Omental fat pad (tissue), 4 donors: ENCODE results near the gene C17orf67. TPM values are rescaled to one million over a fixed set of nuclear protein-coding genes. Genes with fewer than 3 reads are reported as not detected.

Experiments
- ATAC-seq: fragments of 150-250 bp; one replicate; pipeline ENCODE4 v1.9.1; 2016; ENCODE audit warnings: mild to moderate bottlenecking, moderate library complexity; ENCODE audit not compliant: low FRiP score
- DNase-seq: peaks from one replicate; pipeline ENCODE4 v3.0.0-alpha.2; 2019; ENCODE audit warnings: low spot score
- total RNA-seq, 4 donors: library from RNA; depleted of rRNA; stranded (reverse); fragments of >200 nt; gene quantifications; one replicate each; pipeline ENCODE4 v1.1.0, GENCODE V29; 2016
- TF ChIP-seq, protein P1 (sequence below), 3 donors: fragments of 450-650 bp; IDR thresholded peaks; one replicate each; pipeline ENCODE4 v1.5.1; 2016 to 2017; ENCODE audit warnings: antibody characterized with exemption in 3 of 3, mild to moderate bottlenecking in 3 of 3, moderate library complexity in 2 of 3

The C17orf67 gene
- total RNA-seq, 4 donors from 2014 or later = 0.44 to 5.4 (median 1.3) TPM

DNA sequence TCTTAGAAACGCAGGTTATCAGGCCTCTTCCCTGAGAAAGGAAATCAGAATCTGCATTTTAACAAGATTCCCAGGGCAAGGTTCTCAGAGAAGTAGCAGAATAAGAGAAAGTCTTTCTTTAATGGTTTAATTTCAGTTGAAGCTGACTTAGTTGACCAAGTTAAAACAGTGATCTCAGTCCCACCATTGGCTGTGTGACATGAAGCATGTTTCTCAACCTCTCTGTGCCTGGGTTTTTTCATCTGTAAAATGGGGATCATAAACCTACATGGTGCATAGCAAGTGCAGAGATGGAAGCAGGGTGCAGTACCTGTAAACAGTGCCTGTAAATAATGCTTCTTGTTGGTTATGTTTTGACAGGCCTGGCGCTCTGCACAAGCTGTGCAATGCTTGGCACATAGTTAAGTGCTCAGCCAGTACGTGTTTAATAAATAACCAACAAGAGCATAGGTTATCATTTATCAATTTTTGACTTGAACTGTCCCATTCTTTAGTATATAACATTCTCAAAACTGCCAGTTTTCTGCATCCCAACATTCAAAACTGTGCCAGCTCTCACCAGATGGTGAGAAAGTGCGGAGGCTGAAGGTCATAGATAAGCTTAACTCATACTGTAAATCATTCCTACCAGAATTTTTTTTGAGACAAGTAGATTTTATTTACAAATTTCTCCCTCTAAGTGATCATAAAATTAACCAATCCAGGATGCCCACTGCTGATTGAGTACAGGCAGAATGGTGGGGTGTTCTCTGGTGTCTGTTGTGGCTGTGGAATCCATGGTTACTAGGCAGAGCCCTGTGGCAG lies 6.9 kb downstream of the C17orf67 start:
- ATAC-seq = no peak
- TF ChIP-seq, protein P1, sequence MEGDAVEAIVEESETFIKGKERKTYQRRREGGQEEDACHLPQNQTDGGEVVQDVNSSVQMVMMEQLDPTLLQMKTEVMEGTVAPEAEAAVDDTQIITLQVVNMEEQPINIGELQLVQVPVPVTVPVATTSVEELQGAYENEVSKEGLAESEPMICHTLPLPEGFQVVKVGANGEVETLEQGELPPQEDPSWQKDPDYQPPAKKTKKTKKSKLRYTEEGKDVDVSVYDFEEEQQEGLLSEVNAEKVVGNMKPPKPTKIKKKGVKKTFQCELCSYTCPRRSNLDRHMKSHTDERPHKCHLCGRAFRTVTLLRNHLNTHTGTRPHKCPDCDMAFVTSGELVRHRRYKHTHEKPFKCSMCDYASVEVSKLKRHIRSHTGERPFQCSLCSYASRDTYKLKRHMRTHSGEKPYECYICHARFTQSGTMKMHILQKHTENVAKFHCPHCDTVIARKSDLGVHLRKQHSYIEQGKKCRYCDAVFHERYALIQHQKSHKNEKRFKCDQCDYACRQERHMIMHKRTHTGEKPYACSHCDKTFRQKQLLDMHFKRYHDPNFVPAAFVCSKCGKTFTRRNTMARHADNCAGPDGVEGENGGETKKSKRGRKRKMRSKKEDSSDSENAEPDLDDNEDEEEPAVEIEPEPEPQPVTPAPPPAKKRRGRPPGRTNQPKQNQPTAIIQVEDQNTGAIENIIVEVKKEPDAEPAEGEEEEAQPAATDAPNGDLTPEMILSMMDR (IDR thresholded peaks at IDR 0.05) = no peak

DNA sequence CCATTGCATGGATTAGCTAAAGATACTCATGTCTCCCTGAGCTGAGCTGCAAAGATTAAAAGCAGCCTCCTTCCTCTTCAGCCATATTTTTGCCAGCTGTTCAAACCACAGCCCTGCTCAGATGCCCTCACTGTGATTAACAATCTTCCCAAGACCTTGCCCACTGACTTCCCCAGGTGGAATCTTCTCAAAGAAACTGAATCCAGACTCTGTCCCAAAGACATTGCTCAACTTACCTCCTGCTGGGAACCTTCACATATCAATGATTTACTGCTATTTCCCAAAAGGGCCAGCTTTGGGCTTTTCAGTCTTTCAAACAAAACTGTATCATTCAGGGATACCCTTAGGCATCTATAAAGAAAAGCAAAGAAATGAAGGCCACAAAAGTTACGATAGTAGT lies 9.2 kb downstream of the C17orf67 start:
- TF ChIP-seq, protein P1 (IDR thresholded peaks at IDR 0.05) = no peak
- ATAC-seq (no peak), DNase-seq (no peak)

More for the DNA sequence above, 6.9 kb downstream of the C17orf67 start:
- DNase-seq = no peak

DNA sequence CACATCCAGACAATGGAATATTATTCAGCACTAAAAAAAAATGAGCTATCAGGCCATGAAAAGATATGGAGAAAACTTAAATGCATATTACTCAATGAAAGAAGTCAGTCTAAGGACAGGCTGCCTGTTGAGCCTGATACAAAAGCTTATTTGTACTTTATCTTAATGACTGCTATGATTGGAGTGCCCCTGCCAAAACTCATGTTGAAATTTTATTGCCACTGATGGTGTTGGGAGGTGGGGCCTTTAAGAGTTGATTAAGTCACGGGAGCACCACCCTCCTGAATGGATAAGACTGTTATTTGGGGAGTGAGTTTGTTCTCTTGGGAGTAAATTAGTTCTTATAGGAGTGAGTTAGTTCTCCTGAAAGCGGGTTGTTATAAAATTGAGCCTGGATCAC lies 9.9 kb downstream of the C17orf67 start:
- DNase-seq = no peak
- TF ChIP-seq, protein P1 (IDR thresholded peaks at IDR 0.05) = no peak
- ATAC-seq = no peak

DNA sequence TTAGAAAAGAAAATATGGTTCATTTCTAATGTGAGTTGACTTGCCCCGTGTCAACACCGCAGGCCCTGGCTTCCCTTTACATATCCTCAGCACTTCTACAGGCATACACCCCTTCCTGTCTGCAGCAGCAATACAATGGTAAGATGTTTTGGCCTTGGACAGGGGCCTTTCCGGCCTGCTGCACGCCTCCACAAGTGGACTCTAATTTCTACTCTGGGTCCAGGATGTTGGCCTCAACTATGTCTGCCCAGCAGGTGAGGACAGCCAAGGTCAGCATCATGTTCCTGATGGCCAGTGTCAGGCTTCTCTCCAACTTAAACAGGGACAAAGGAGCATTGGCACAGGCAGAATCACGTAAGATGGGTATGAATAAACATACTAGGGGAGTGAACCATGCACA lies 11.0 kb downstream of the C17orf67 start:
- TF ChIP-seq, protein P1 (IDR thresholded peaks at IDR 0.05) = no peak
- DNase-seq (no peak), ATAC-seq (no peak)

DNA sequence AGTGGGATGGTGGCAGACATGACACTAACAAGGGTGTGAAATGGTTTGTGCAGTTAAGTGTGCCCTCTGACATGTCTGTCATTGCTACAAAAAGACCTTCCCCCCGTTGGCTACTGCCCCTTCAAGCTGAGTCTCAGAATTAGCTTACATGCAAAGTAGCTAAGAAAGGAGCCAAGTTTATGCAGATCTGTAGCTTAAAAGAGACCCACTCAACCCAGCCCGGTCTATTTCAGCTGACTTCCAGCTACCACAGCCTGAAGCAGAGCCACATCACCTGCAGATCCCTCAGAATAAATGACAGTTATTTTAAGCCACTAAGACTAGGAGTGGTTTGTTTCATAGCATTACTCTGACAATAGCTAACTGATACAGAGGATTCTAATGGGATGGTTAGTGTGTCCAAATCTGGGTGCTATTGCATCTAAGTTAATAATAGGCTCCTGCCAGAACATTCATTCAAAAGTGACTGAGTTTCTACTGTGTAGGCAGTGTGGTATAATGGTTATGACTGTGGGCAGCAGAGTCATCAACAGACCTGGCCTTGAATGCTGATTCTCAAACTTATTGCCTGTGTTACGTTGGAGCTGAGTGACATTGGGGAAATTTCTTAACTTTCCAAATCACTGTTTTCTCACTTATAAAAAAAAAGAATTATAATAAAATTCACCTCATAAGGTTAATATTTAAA lies 11.7 kb downstream of the C17orf67 start:
- TF ChIP-seq, protein P1 (IDR thresholded peaks at IDR 0.05) = no peak
- ATAC-seq (no peak), DNase-seq (no peak)

GRCh38 chr17:56820207-56820606 lies 13.5 kb downstream of the C17orf67 start:
- DNase-seq (no peak), ATAC-seq (no peak)
- TF ChIP-seq, protein P1 (IDR thresholded peaks at IDR 0.05) = no peak
